ENCODE results near the gene GORASP2.

GORASP2 gene

DNA sequence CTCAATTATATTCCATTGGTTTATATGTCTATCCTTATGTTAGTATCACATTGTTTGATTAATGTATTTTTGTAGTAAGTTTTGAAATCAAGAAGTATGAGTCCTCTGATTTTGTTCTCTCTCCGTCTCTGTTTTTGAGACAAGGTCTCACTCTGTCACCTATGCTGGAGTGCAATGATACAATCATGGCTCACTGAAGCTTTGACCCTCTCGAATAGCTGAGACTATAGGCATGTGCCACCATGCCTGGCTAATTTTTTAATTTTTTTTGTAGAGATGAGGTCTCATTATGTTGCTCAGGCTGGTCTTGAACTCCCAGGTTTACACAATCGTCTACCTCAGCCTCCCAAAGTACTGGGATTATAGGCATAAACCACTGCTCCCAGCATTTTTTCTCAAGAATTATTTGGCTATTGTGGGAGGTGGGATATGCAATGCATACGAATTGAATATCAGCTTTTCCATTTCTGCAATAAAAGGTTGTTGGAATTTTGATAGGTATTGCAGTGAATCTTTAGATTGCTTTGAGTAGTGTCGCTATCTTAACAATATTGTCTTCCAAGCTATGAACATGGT is 17.7 kb upstream of the GORASP2 start:
- TF ChIP-seq, protein P1, sequence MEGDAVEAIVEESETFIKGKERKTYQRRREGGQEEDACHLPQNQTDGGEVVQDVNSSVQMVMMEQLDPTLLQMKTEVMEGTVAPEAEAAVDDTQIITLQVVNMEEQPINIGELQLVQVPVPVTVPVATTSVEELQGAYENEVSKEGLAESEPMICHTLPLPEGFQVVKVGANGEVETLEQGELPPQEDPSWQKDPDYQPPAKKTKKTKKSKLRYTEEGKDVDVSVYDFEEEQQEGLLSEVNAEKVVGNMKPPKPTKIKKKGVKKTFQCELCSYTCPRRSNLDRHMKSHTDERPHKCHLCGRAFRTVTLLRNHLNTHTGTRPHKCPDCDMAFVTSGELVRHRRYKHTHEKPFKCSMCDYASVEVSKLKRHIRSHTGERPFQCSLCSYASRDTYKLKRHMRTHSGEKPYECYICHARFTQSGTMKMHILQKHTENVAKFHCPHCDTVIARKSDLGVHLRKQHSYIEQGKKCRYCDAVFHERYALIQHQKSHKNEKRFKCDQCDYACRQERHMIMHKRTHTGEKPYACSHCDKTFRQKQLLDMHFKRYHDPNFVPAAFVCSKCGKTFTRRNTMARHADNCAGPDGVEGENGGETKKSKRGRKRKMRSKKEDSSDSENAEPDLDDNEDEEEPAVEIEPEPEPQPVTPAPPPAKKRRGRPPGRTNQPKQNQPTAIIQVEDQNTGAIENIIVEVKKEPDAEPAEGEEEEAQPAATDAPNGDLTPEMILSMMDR (IDR thresholded peaks at IDR 0.05): no peak

DNA sequence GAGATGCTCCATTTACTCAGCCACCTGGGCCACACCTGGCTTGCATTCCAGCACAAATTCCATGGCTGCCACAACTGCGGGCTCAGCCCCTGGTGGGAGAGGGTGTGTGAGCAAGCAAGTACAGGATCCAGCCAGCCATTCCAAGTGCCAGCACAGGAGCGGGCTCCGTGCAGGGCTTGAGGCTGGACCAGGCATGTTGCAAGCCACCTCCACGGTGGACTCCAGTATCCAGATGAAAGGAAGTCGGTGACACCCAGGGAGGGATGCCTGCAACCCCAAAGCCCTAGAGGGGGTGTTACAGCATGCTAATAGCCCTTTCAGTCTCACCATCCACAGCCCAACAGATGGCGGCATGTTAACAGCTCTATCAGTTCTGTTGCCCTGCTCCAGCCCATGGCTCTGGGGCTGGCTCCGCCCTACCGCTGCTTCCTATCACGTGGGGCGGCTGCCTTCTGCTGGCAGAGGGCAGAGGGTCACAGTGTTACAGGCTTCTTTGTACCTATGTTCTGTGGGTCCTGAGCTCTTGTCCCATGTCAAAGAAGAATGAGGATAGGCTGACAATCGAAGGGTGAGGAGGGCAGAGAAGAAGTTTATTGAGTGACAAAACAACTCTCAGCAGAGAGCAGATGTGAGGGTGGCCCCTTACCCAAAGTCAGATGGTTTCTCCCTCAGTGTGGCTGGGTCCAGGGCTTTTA is 11.7 kb upstream of the GORASP2 start:
- TF ChIP-seq, protein P1 (IDR thresholded peaks at IDR 0.05): no peak

DNA sequence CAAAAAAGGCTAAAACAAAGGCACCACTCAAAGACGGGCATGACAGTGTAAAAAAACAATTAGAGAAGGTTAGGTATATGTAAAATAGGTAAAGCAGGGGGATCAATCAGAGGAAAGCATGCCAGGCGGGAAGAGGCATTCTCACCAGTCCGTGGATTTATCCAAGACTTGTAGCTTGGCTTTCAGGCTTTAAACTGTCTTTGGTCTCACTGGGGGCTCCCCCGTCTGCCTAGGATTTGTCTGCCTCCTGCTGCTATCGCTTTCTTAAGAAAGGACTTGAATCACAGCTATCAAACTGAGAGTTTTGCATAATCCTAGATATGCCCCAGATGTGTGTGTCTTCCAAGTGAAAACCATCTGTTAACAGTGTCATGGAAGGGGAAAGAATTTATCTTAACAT is 11.1 kb upstream of the GORASP2 start:
- TF ChIP-seq, protein P1 (IDR thresholded peaks at IDR 0.05): no peak

DNA sequence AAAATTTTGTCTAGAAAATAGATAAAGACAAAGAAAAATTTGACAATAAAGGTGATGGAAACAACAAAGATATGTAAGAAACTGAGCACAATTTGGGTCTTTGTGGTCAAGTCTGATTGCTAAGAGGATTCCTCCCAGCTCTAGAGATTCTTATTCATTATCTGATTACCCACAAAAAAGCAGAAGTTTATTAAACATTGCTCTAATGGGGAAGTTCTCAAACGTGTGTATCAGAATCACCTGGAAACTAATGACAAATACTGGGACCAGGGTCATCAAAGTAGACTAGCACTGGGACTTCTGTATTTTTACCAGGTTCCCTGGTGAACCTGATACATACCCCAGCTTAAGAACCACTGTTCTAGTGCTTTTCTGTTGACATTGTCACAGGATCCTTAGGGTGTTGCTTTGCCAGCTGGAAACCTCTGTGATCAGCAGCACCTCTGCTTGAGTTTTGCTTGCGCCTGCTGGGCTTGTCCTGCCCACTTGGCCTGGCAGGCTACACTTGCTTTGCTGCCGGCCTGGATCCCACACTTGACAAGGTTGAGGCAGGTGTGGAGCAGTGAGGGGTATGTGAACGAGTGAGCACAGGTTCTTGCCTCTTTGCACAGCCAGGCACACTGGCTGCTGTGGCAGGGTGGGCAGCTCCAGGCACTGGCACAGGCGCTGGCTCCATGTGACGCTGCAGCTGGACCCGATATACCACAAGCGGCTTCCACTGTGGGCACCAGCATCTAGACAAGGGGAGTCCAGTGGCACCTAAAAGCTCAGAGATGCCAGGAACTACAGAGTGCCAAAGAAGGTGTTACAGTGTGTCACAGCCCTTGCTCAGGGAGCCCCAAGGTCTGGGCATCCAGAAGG is 6.2 kb upstream of the GORASP2 start:
- TF ChIP-seq, protein P1 (IDR thresholded peaks at IDR 0.05): no peak

DNA sequence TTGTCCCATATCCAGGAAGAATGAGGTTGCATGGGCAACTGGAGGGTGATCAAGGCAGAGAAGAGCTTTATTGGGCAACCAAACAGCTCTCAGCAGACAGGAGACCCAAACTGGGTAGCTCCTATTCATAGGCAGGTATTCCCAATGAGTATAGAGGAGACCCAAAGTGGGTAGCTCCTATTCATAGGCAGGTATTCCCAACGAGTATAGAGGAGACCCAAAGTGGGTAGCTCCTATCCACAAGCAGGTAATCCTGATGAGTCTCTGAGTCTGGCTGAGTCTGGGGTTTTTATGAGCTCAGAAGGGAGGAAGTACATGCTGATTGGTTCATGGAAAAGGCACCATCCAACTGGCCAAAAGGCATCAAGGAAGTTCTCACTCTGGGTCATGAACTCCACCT is 5.3 kb upstream of the GORASP2 start:
- TF ChIP-seq, protein P1 (IDR thresholded peaks at IDR 0.05): no peak

DNA sequence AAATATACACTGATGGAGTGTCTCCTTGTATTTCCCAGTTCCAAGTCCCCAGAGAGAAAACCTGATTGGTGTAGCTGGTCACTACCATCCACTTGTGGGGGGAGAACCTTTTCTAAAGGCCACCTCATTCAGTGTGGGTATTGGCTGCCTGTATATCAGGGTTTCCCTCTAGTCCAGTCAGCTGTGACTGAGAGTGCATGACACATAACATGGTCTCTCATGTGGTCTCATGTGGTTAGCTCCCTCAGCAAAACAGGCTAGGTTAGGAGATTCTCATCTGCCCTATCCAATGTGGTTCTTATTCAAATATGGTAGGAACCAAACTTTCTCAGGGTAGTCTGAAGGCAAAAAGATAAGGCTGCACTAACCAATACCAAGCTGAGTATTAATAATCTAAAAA is 4.1 kb upstream of the GORASP2 start:
- TF ChIP-seq, protein P1 (IDR thresholded peaks at IDR 0.05): no peak

DNA sequence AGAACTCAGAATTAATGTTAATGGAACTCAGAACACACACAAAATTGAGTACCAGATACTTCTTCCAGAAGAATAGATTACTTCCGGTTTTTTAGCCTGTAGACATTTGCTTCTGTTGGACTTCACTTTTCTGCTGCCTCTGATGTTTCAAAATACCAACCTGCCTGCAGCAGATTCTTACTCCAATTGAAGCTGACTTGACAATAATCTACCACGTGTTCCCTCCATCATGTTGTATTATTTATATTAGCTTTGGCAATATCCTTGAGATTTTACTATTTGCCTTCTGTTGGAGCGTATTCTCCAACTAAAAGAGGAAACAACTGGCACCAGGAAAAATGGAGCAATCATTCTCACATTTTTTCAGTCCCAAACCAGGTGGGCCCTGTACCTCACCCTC is 3.1 kb upstream of the GORASP2 start:
- TF ChIP-seq, protein P1 (IDR thresholded peaks at IDR 0.05): no peak
